Mesenteric fat pad (tissue), 1 donor: ENCODE measurements around the gene MYG1. TPM values are rescaled to one million over a fixed set of nuclear protein-coding genes. Genes with fewer than 3 reads are reported as not detected.
"Not testable (repeated sequence)": the region's sequence is repeated elsewhere in the genome, so short reads cannot be mapped to it uniquely, and the experiment has no call there.

Source experiments
- DNase-seq: peaks from one replicate; pipeline ENCODE4 v3.0.0-alpha.2; 2020; ENCODE audit warnings: low spot score
- total RNA-seq: library from RNA; stranded (reverse); fragmentation: NEBNext Ultra II Directional; extraction: Animal tissue kit (Norgen Biotek cat#: 25700); gene quantifications from one replicate; pipeline ENCODE4 v1.2.1, GENCODE V29; 2021
- donor health status: DM: yes; HTN: yes; CAD: no.

Gene MYG1
- total RNA-seq, 1 donor from 2014 or later, result 41.4 TPM

DNA sequence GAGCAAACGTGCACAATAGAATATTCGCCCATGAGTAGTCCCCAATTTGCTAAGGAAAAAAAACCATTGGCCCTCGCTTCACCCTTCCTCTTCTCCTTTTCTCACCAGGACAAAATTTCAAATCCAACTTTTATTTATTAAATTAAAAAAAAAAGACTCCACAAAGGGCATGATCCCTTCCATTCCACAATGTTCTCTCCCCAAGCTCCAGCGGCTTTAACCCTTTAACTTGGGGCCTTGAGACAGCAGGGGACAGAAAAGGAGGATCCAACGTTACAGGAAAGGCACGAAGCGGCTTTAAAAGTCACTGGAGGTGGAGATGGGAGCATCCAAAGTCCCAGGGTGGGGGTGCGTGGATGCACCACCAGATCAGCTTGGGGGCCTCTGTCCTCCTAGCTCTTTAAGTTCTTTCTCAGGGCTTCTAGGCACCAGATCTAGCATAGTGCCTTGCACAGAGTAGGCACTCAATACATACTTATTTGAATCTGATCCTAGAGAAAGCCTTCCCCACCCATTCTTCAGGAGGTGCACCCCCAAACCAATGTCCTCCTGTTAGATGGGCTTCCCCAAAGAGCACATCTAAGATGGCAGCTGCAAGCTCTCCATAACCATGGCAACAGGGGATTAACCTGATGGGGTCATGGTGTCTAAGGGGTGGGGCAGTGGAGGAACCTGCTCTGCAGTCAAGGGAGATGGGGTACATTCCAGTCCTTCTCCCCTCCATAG lies 27.1 kb downstream of the MYG1 start:
- no peak for DNase-seq

GRCh38 chr12:53327435-53328042 lies 28.0 kb downstream of the MYG1 start:
- DNase-seq, result no peak

- no peak for DNase-seq
These were observed 28.5 kb downstream of the MYG1 start for GRCh38 chr12:53328043-53328435.

DNA sequence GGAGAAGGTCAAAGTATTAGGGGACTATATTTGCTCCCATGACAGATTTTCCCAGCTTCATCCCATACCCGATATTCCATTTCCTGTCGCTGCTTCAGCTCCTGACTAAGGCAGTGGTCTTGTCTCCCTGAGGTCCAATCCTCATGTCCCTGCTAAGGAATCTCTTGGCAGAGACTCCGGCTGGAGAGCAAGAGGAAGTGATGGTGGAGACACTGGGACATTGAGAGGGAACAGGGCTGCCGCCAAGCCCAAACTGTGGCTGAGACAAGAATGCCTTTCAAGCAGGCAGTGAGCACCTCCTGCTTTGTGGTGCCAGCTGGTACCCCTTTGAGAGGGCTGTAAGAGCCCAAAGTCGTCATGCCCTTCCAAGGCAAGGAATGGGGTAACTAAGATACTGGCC lies 31.2 kb downstream of the MYG1 start:
- DNase-seq, result no peak

DNA sequence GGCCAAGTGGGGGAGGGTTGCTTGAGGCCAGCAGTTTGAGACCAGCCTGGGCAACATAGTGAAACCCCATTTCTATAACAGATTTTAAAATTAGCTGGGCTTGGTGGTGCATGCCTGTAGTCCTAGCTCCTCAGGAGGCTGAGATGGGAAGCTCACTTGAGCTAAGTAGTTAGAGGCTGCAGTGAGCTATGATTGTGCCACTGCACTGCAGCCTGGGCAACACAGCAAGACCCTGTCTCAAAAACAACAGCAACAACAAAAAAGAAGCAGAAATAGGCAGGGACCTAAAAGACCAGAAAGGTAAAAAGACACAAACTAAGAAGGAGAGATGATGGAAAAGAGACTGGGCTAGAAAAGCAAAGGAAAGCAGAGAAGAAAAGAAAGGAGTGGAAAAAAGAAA lies 32.8 kb downstream of the MYG1 start:
- DNase-seq, result not testable (repeated sequence)

DNA sequence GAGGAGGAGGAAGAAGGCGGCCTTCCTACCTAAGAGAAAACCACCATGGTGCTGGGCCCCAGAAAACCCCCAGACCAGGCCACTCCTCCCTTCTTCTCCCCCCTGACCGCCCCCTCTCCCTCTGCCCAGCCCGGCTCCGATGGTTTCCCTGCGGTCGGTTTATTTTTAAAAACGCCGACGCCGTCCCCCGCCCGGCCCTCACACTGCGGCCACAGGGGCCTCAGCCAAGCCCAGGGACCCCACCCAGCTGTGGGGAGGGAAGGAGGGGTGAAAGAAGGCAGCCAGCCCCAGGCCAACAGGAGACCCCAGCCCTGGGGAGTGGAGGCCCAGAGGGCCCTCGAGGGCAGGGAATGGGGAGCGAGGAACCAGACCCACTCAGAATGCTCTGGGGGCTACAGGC lies 33.2 kb downstream of the MYG1 start:
- DNase-seq, result no peak

GRCh38 chr12:53333289-53333688 lies 33.8 kb downstream of the MYG1 start:
- no peak for DNase-seq

DNA sequence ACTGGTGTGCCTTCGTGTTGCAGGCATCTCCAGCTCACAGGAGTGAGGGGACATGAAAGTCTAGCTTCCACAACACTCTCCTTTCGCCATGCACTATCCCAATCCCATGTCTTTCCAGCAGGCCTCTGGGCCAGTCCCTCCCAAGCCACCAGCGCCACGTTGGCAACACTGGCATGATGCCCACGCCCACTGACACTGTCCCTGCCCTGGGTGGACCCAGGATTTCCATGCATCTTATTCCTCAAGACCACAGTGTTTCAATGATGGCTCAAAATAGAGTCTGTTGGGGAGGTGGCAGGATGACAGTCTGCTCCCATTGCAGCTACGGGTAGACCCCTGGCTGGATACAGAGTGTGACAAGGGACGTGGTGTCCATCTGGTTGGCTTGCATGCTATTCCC lies 34.4 kb downstream of the MYG1 start:
- no peak for DNase-seq

- no peak for DNase-seq
These were observed 35.3 kb downstream of the MYG1 start for GRCh38 chr12:53334822-53335221.

DNA sequence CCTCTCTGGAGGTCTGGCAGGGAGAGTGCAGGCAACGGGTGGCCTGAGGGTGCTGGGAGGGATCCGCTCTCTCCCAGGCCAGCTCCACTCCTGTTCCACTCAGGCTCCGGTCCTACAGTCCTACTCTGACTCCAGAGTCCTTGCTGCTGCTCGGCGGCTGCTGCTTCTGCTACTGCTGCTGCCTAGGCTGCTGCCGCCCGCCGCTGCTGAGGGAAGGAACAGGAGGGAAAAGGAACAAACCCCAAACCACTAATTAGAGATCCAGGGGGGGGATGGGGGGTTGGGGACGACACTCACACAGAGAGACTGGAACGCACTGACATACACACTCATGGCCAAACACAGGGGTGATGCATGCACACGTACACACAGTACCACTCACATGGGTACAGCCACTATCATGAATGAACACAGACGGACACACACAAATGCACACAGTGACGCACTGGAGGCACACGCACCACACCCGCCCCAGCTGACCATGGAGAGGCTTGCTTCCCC lies 36.7 kb downstream of the MYG1 start, which contains the start of gene SP7:
Gene SP7 (minus strand): TSS at position 174 of the 501 bp plus-strand sequence. CDS start 708 bp downstream, outside the sequence.
- DNase-seq, result no peak

DNA sequence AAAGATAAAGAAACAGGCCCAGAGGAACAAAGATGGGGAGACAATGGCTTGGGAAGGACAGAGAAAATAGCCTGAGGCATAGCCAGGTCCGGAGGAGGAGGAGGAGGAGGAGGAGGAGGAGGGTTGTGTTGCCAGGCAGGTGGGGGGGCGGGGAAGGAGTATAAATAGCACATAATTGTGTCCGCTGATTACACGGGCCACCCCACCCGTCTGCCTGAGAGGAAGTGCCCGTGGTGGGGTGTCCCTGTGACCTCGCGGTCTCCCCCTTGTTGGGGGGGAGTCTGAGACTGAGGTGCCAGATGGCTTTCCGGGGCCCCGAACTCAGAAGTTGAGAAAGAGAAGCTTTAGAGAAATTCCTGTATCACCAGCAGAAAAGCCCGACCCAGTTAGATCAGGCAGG lies 38.5 kb downstream of the MYG1 start:
- DNase-seq, result no peak

DNA sequence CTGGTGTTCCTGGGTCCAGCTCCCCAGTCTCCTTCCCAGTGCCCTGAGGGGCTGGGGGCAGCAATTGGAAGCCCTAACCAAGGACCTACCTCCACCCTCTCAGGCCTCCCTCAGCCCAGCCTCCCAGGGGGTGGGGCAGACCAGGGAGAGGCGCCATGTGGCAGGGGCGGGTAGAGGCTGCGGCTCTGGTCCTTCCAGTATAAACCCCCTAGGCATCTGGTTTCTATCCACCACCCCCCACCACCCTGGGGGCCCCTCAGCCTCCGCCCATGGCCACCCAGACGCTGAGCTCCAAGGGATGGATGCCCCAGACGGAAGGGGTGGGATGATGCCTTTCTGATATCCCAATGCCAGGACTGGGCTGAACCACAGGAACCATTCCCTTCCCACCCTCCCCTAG lies 39.4 kb downstream of the MYG1 start:
- DNase-seq, result no peak

DNA sequence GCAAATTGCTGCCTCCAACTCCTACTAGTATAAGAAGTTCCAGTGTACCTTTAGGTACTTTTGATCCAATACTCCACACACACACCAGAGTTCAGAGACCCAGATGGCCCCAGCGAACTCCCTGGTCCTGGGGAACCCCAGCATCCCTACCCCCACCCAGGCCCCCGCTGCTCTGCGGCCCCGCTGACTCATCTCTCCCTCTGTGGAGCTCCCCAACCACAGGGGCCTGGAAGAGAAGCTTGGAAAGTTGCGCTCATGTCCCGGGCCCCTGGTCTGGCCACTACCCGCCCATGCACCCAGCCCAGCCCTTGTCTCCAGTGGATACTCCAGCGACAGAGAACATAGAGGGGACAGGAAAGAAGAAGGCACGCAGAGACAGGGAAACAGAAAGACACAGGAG lies 40.9 kb downstream of the MYG1 start:
- DNase-seq, result no peak

DNA sequence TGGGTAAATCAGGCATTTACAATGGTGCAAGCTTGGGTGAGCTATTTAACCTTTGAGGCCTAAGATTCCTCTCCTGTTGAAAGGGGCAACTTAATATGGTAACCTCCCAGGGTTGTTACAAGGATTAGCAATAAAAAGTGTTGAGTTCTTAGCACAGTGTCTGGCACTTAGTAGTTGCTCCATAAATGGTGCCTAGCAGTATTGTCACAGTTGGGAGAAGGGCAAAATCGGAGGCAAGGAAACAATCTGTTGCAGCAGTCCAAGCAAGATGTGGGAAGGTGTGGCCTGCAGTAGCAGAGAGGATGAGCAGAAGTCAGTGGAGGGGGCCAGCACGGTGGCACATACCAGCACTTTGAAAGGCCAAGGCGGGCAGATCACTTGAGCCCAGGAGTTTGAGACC lies 44.0 kb downstream of the MYG1 start:
- no peak for DNase-seq

- DNase-seq, result no peak
These were observed 44.5 kb downstream of the MYG1 start for GRCh38 chr12:53343969-53344368.

GRCh38 chr12:53344487-53344823 lies 45.0 kb downstream of the MYG1 start:
- DNase-seq, result no peak

GRCh38 chr12:53344824-53345485 lies 45.5 kb downstream of the MYG1 start:
- no peak for DNase-seq

- DNase-seq, result no peak
These were observed 46.1 kb downstream of the MYG1 start for GRCh38 chr12:53345486-53346188.

DNA sequence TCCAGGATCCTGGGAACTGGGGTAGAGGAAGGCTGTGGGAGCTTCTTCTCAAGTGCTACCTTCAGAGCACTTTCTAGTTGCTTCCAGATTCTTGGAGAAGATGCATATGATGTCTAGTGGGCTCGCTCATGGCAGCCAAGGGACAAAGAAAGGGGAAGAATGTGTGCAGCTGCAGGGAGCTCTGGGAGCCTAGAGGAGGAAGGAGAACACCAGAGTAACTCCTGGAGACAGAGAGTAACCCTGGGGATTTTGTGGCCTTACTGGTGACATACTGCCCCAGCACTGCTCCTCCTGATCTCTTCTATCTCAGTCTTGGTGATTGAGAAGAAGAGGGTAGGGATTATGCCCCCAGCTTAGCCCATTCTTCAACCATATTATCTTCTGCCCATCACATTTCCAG lies 47.0 kb downstream of the MYG1 start:
- no peak for DNase-seq

DNA sequence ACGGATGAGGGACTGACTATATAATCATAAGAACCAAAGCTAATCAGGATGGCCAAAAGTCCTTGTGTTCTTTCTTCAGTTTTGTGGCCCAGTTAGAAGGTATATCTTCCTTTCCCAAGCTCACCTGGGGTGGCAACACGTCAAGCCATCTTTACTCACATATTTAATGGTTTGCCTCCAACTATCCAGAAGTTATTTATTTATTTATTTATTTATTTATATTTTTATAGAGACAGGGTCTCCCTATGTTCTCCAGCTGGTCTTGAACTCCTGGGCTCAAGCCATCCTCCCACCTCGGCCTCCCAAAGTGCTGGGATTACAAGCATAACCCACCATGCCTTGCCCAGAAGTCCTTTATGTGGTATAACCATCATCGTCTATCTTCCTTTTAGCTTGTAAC lies 48.4 kb downstream of the MYG1 start:
- no peak for DNase-seq

GRCh38 chr12:53352331-53353256 lies 53.1 kb downstream of the MYG1 start:
- no peak for DNase-seq
